ENCODE results near the gene JAGN1.

- TF ChIP-seq CTCF (conservative IDR thresholded peaks at IDR 0.05; ENCODE audit: low read length) (no peak), EZH2phosphoT487 (IDR thresholded peaks at IDR 0.05; ENCODE audit: borderline replicate concordance, low read depth, low read length) (no peak)
Observed at GRCh38 chr3:9843715-9844438, 46.5 kb upstream of the JAGN1 start, which contains the start of gene RPUSD3.

Data from OCI-LY7 (cell line).